ENCODE measurements around the gene RABGAP1L. TPM values are rescaled to one million over a fixed set of nuclear protein-coding genes. Genes with fewer than 3 reads are reported as not detected.
"Not testable (repeated sequence)": the region's sequence is repeated elsewhere in the genome, so short reads cannot be mapped to it uniquely, and the experiment has no call there.

RABGAP1L gene
- total RNA-seq, 1 donor from 2014 or later = 36.9 TPM

DNA sequence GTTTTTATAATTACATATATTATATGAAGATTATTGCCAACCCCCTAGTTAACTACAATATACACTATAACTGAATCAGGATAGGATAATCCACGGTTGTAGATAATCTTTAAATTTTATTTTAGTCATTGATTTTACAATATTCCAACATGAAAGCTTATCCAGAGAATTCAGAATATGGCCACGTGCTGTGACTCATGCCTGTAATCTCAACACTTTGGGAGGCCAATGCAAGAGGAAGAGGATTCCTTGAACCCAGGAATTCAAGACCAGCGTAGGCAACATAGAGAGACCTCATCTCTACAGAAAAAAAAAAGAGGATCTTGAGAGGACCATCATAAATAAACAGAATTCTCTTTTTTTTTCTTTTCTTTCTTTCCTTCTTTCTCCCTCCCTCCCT lies 720.9 kb downstream of the RABGAP1L start:
- H3K27ac Mint-ChIP-seq = no peak overlapping the region
- no peak for DNase-seq
- no peaks in the 10 kb centered on the region for H3K36me3 Mint-ChIP-seq (ENCODE audit: low read depth)
- intact Hi-C loops (cut with micrococcal nuclease) = loop anchor here (5.0 kb wide), 1 partner anchor 102 kb away; no protein-coding TSS in a partner anchor
- H3K9me3 Mint-ChIP-seq = no peaks in the 10 kb centered on the region
- peaks cover 6% of the 10 kb centered on the region for H3K4me1 Mint-ChIP-seq
- no peak overlapping the region for H3K4me3 Mint-ChIP-seq
- H3K27me3 Mint-ChIP-seq = no peaks in the 10 kb centered on the region

DNA sequence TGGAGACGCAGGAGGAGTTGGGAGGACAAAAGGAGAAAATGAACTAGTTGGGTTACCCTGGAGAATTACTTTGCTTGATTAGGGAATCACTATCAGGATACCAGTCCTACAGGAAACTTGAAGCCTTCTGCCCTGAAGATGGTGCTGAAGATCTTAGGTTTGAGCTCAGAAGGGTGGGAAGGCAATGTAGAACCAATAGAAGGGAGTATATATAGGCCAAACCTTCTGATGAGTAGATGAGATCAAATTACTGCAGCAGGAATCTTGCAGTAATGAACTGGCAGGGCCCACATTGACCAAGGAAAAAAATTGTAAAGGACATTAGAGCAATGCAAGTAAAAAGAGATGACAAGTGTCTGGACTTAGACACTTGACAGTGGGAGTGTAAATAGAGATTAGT lies 724.1 kb downstream of the RABGAP1L start:
- Mint-ChIP-seq H3K27ac (no peak overlapping the region), H3K36me3 (ENCODE audit: low read depth) (no peaks in the 10 kb centered on the region), H3K27me3 (no peaks in the 10 kb centered on the region), H3K4me3 (no peak overlapping the region), H3K9me3 (no peaks in the 10 kb centered on the region), H3K4me1 (no peaks in the 10 kb centered on the region)
- peak; percentile 59 for DNase-seq
- intact Hi-C loops (cut with micrococcal nuclease) = loop anchor here (5.0 kb wide), 1 partner anchor 99 kb away; no protein-coding TSS in a partner anchor

DNA sequence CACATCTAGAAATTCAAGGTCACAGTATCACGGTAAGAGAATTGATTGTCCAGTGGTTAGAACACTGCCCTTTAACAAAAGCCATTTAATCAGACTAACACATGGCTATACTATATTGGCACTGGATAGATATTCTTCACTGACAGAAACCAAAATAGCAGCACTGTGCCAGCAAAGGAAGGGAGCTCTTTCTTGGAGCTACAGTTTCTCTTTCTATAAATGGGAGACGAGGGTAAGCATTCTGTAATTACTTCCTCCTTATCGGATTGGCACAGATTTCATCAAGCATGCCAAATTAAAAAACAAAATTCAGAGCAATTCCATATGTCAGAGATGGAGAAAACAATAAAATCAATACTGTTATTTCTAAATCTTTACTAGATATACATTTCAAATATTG lies 724.7 kb downstream of the RABGAP1L start:
- Mint-ChIP-seq H3K27ac (no peak overlapping the region), H3K4me3 (no peak overlapping the region), H3K4me1 (no peaks in the 10 kb centered on the region), H3K27me3 (no peaks in the 10 kb centered on the region), H3K36me3 (ENCODE audit: low read depth) (no peaks in the 10 kb centered on the region), H3K9me3 (no peaks in the 10 kb centered on the region)
- DNase-seq = no peak
- intact Hi-C loops (cut with micrococcal nuclease) = loop anchor here (5.0 kb wide), 1 partner anchor 98 kb away; no protein-coding TSS in a partner anchor

DNA sequence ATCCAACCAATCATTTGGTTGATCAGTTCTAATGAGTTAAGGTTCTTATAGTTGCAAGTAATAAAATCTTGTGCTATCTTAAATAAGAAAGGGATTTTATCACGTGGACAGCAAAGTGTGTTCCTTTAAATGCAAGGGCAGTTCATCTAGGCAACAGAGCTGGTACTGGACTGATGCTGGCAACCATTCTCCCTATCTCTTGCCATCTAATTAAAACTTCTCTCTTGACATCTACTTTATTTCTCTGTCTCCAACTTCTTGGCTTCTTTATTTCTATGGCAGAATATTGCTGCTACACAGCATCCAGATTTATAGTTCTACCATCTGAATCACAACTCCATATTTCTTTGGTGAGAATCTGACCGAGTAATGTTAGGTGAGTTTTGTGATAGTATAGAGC lies 725.2 kb downstream of the RABGAP1L start:
- intact Hi-C loops (cut with micrococcal nuclease) = loop anchor here (5.0 kb wide), 1 partner anchor 98 kb away; no protein-coding TSS in a partner anchor
- Mint-ChIP-seq H3K4me3 (no peak overlapping the region), H3K27ac (no peak overlapping the region), H3K9me3 (no peaks in the 10 kb centered on the region), H3K27me3 (no peaks in the 10 kb centered on the region), H3K4me1 (no peaks in the 10 kb centered on the region), H3K36me3 (ENCODE audit: low read depth) (no peaks in the 10 kb centered on the region)
- no peak for DNase-seq

DNA sequence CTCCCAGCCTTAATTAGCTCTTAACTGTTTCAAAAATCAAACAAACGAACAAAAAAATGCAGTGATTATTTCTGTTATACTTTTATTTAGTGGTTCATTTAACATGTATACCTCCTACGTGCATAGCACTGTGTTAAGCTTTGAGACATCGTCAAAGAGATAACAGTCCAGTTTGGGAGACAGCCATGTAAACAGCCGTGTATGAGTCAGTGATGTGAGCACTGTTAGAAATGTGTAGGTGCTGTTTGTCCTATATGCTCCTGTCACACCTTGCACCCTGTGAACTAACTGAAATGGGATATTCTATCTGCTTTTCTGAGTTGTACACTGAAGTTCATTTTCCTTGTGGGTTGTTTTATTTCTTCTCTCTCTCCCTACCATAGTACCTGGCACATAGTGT lies 730.7 kb downstream of the RABGAP1L start:
- Mint-ChIP-seq H3K4me1 (peaks cover 7% of the 10 kb centered on the region), H3K9me3 (peaks cover 3% of the 10 kb centered on the region), H3K4me3 (no peak overlapping the region), H3K27me3 (no peaks in the 10 kb centered on the region), H3K36me3 (ENCODE audit: low read depth) (peaks cover 5% of the 10 kb centered on the region), H3K27ac (no peak overlapping the region)
- no peak for DNase-seq
- intact Hi-C loops (cut with micrococcal nuclease) = no loop called here

DNA sequence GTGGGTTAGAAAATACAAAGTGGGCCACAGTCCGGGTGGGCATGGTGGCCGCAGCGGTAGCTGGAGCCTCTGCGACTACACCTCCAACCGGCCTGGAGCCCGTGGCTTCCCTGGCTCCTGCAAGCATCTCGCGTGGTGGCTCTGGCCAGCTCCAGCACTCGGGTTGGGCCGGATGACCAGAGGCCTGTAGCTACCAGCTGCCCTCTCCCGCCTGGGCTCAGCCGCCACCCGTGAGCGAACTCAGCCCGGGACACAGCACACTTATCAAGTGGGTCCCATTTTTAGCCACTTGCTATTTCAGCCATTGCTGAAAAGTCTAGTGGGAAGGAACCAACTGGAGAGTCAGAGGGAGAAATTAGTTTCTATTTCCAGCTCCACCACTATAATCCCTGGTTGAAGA lies 732.7 kb downstream of the RABGAP1L start:
- Mint-ChIP-seq H3K4me1 (peaks cover 7% of the 10 kb centered on the region), H3K9me3 (peaks cover 3% of the 10 kb centered on the region), H3K27me3 (no peaks in the 10 kb centered on the region), H3K36me3 (ENCODE audit: low read depth) (peaks cover 5% of the 10 kb centered on the region), H3K4me3 (no peak overlapping the region), H3K27ac (no peak overlapping the region)
- DNase-seq = no peak
- intact Hi-C loops (cut with micrococcal nuclease) = no loop called here

DNA sequence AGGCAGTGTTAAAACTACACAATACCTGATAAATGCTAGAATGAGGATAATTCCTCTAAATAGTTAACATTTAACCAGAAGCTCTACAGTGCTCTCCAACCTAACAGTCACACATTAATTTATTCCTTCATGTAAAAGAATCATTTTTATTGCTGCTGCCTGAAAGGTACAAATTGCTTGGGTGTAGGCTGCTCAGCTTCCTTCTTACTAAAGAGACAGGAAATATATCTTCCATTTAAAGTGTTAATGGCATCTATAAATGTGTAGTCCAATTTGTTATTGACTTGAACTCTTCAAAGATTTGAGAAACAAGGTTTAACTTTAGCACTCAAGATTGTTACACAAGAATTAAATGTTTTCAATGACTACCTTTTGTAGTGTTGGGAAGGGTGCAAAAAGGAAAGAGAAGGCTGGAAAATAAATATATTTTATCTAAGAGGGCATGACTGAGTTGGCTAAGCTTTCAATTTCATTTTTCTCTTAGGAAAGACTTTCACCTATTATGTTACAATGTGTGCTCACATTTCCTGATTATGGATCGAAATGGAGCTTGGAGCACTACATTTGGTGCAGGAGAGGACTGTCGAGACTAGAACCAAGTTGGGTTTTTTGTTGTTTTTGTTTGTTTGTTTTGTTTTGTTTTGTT lies 734.9 kb downstream of the RABGAP1L start:
- peaks cover 10% of the 10 kb centered on the region for H3K9me3 Mint-ChIP-seq
- intact Hi-C loops (cut with micrococcal nuclease) = no loop called here
- peaks cover 10% of the 10 kb centered on the region for H3K36me3 Mint-ChIP-seq (ENCODE audit: low read depth)
- peaks cover 7% of the 10 kb centered on the region for H3K4me1 Mint-ChIP-seq
- DNase-seq = no peak
- no peak overlapping the region for H3K4me3 Mint-ChIP-seq
- no peaks in the 10 kb centered on the region for H3K27me3 Mint-ChIP-seq
- no peak overlapping the region for H3K27ac Mint-ChIP-seq

DNA sequence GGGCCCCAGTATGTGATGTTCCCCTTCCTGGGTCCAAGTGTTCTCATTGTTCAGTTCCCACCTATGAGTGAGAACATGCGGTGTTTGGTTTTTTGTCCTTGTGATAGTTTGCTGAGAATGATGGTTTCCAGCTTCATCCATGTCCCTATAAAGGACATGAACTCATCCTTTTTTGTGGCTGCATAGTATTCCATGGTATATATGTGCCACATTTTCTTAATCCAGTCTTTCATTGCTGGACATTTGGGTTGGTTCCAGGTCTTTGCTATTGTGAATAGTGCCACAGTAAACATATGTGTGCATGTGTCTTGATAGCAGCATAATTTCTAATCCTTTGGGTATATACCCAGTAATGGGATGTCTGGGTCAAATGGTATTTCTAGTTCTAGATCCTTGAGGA lies 736.3 kb downstream of the RABGAP1L start:
- H3K4me1 Mint-ChIP-seq; DNase-seq; H3K27me3 Mint-ChIP-seq; H3K4me3 Mint-ChIP-seq; intact Hi-C loops (cut with micrococcal nuclease); H3K27ac Mint-ChIP-seq: not testable (repeated sequence)
- Mint-ChIP-seq H3K9me3 (peaks cover 18% of the 10 kb centered on the region), H3K36me3 (ENCODE audit: low read depth) (peaks cover 14% of the 10 kb centered on the region)

DNA sequence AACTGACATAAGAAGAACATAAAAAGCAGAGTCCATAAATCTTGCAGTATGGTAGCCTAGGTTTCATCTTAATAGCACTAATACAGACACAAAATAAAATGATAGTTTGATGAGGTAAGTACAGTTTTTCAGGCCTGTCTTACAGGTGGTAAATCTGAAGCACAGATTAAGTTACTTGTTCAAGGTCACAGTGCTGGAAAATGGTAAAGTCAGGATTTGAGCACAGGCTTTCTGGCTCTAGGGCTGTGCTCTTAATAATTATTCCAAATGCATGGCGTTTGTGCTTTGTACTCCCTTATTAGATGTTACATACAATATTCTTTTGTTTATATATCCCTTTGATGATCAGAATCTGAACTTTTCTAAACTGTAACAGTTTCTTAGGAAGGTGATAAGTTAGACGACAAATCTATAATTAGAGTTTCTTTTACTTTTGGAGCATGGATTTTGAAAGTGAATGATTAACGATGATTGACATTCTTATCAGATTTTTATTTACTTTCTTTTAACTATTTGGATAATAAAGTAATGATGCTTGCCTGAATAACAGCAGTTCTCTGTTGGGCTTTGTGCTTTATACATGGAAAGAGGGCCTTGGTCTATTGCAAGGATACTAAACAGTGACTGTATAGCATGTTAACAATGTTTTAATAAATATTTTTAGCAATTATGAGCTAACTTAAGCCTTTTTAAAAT lies 738.9 kb downstream of the RABGAP1L start:
- intact Hi-C loops (cut with micrococcal nuclease) = no loop called here
- H3K27ac Mint-ChIP-seq = no peak overlapping the region
- H3K4me1 Mint-ChIP-seq = peaks cover 7% of the 10 kb centered on the region
- no peak for DNase-seq
- peaks cover 27% of the 10 kb centered on the region for H3K9me3 Mint-ChIP-seq
- no peak overlapping the region for H3K4me3 Mint-ChIP-seq
- H3K27me3 Mint-ChIP-seq = no peaks in the 10 kb centered on the region
- peaks cover 28% of the 10 kb centered on the region for H3K36me3 Mint-ChIP-seq (ENCODE audit: low read depth)

DNA sequence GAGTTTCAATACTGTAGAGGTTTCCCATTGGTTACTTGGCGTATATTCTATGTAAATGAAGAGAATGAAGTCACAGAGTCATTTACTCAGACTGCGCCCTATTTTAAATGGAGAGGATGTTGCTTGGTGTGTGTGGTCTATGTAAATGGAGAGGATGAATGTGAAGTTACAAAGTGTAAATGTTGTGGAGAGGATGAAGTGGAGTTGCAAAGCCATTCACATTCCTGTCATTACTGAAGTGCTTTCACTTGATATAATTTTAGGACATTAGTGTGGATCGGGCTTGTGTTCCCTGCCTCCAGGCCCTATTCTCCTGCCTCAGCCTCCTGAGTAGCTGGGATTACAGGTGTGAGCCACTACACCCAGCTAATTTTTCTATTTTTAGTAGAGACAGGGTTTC lies 741.0 kb downstream of the RABGAP1L start:
- no peak for DNase-seq
- Mint-ChIP-seq H3K27ac (no peak overlapping the region), H3K27me3 (no peaks in the 10 kb centered on the region), H3K4me3 (no peak overlapping the region), H3K4me1 (no peaks in the 10 kb centered on the region), H3K9me3 (peaks cover 24% of the 10 kb centered on the region), H3K36me3 (ENCODE audit: low read depth) (peaks cover 30% of the 10 kb centered on the region)
- intact Hi-C loops (cut with micrococcal nuclease) = no loop called here

DNA sequence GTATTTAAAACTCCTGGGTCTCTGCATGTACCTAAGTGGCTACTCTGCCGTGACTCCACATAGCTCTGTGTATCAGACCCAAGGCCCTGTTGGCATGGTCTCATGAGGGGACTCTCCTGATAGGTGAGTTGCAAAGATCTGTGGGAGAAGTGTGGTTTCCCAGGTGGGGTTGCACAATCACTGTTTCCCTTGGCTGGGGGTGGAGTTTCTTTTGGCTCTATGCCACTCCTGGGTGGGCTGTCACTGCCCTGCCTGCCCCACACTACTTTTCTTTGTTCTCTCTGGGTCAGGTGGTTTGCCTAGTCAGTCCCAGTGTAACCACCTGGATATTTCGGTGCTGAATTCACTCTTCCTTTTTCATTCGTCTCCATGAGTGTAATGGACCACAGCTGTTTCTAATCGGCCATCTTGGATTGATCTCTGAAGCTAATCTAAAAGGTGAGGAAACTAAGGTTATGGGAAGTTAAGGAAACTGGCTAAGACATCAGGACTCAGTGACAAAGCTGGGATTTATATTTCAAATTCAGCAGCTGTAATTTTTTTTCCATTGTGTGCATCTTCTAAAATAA lies 743.3 kb downstream of the RABGAP1L start:
- intact Hi-C loops (cut with micrococcal nuclease) = no loop called here
- no peak overlapping the region for H3K4me3 Mint-ChIP-seq
- H3K36me3 Mint-ChIP-seq (ENCODE audit: low read depth) = peaks cover 34% of the 10 kb centered on the region
- H3K9me3 Mint-ChIP-seq = peaks cover 22% of the 10 kb centered on the region
- H3K27me3 Mint-ChIP-seq = no peaks in the 10 kb centered on the region
- H3K27ac Mint-ChIP-seq = no peak overlapping the region
- no peak for DNase-seq
- no peaks in the 10 kb centered on the region for H3K4me1 Mint-ChIP-seq

DNA sequence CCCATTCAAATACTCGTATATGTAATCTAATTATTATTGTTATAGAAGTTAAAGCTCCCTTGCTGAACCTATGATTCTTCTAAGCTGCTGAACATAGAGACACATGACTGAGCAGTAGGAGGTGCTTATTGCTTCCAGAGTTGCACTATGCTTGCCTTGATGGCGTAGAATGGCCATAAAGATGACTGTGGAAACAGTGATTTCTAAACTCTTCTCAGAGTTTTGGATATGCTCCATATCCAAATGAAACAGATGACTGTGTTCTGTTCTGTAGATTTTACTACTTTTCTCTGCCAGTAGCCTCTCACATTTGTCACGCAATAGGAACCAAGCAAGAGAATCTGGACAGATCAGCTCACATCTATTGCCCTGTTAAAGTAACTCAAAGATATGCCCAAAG lies 752.3 kb downstream of the RABGAP1L start:
- Mint-ChIP-seq H3K4me3 (no peak overlapping the region), H3K9me3 (no peaks in the 10 kb centered on the region), H3K4me1 (peaks cover 24% of the 10 kb centered on the region), H3K27me3 (no peaks in the 10 kb centered on the region), H3K36me3 (ENCODE audit: low read depth) (peaks cover 5% of the 10 kb centered on the region), H3K27ac (no peak overlapping the region)
- DNase-seq = no peak
- intact Hi-C loops (cut with micrococcal nuclease) = loop anchor here (1.0 to 5.0 kb wide), 3 partner anchors 27 to 94 kb away; no protein-coding TSS in a partner anchor

DNA sequence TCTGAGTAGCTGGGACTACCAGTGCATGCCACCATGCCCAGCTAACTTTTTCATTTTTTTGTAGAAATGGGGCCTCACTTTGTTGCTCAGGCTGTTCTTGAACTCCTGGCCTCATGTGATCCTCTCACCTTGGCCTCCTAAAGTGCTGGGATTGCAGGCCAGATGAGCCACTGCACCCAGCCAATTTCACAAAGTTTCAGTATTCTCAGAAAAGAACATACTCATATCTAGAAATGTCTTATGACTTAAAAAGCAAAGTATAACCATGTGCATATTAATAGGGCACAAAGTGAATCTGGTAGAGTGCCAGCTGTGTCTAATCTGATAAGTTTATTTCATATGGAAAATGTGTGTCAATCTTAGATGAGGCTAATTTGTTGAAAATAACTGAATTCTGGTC lies 752.9 kb downstream of the RABGAP1L start:
- Mint-ChIP-seq H3K4me1 (peaks cover 24% of the 10 kb centered on the region), H3K27me3 (no peaks in the 10 kb centered on the region), H3K36me3 (ENCODE audit: low read depth) (peaks cover 3% of the 10 kb centered on the region), H3K9me3 (no peaks in the 10 kb centered on the region), H3K4me3 (no peak overlapping the region), H3K27ac (peak overlapping the region; percentile 20)
- DNase-seq = no peak
- intact Hi-C loops (cut with micrococcal nuclease) = loop anchor here (1.0 to 5.0 kb wide), 3 partner anchors 27 to 95 kb away; no protein-coding TSS in a partner anchor

DNA sequence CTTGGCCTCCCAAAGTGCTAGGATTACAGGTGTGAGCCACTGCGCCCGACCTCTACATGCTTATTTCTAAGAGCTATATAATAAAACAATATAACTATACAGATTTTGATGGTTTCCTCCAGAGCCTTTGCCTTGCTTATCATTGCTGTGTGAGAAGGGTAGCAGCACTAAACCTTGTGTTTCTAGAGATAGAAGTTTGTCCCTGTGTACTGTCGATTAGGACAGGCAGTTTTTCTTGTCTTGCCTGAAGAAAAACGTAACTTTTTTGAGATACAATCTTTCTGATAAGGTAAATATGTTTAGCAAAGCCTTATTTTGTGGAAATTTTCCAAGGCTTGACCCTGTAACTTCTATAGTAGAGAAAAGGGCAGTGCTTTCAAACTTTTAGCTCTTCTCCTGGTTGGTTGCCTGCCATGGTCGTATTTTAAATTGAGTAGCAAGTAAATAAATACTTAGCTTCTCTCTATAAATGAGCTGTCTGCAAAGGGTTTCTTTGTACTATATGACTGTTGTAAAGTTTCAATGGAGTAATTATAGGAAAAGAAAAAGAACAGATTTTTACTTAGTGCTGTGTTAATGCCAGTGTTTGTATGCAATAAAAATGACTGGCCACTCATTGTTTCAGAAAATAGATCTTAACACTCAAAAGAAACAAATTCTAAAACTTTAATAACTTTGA lies 754.0 kb downstream of the RABGAP1L start:
- Mint-ChIP-seq H3K4me1 (peaks cover 24% of the 10 kb centered on the region), H3K36me3 (ENCODE audit: low read depth) (peaks cover 3% of the 10 kb centered on the region), H3K9me3 (no peaks in the 10 kb centered on the region), H3K4me3 (no peak overlapping the region), H3K27me3 (no peaks in the 10 kb centered on the region), H3K27ac (no peak overlapping the region)
- no peak for DNase-seq
- intact Hi-C loops (cut with micrococcal nuclease) = loop anchor here (2.0 to 5.0 kb wide), 2 partner anchors 25 to 96 kb away; no protein-coding TSS in a partner anchor

Data from activated CD4-positive, alpha-beta T cell treated with anti-CD3 and anti-CD28 coated beads, Interleukin-2, amount 10 ng/mL, durations not matched to agents 24 days and 14 days (primary cell).